ENCODE measurements around the gene INPP5F.

Gene INPP5F

DNA sequence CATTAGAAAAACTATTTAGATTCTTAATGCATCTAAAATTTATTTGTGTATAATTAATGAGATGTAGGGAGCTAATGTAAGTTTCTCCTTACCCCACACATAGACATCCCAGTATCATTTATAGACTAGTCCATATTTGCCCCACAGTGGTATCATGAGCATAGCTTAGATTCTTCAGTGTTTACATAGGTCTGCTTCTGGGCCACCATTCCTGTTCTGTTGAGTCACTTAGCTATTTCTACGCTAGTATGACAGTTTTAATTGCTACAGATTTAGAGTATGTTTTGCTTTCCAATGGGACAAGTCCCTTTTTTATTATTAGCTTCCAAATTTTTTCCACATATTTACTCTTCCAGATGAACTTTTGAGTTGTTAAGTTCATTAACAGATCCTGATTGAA, 77.4 kb downstream of the INPP5F start:
- no peak for TF ChIP-seq JUND (IDR thresholded peaks at IDR 0.05; ENCODE audit: low read depth)
- DNase-seq (ENCODE audit: low read depth in 1 of 2, low spot score in 1 of 2) = no peak
- in situ Hi-C loops (cut with HindIII; ENCODE audit: low pct_unique_long_range_greater_than_20kb, low sequenced_read_pairs) = no loop called here

DNA sequence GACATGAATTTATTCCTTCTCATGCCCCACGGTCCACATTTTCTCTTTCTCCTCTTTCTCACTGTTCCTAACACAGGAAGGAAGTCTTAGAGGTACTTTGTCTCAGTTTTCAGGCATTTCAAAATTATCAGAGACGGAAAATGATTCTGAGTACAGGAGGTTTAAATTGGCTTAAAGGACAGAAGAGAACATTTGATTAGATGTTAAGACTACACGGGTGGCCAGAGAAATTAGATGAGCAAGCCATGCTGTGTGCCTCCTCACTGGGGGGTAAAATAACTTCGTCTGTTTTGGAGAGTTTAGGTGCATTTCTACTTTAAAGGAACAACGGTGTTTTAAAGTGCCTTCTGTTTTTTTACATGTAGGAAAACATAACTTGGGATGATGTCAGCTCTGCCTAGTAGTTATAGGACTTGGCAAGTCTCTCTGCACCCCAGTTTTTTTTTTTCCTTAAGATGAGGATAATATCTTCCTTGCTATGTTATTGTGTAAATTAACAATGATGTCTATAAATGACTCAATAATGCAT, 79.9 kb downstream of the INPP5F start:
- in situ Hi-C loops (cut with HindIII; ENCODE audit: low pct_unique_long_range_greater_than_20kb, low sequenced_read_pairs) = no loop called here
- no peak for DNase-seq (ENCODE audit: low read depth in 1 of 2, low spot score in 1 of 2)
- TF ChIP-seq JUND (IDR thresholded peaks at IDR 0.05; ENCODE audit: low read depth) = no peak

DNA sequence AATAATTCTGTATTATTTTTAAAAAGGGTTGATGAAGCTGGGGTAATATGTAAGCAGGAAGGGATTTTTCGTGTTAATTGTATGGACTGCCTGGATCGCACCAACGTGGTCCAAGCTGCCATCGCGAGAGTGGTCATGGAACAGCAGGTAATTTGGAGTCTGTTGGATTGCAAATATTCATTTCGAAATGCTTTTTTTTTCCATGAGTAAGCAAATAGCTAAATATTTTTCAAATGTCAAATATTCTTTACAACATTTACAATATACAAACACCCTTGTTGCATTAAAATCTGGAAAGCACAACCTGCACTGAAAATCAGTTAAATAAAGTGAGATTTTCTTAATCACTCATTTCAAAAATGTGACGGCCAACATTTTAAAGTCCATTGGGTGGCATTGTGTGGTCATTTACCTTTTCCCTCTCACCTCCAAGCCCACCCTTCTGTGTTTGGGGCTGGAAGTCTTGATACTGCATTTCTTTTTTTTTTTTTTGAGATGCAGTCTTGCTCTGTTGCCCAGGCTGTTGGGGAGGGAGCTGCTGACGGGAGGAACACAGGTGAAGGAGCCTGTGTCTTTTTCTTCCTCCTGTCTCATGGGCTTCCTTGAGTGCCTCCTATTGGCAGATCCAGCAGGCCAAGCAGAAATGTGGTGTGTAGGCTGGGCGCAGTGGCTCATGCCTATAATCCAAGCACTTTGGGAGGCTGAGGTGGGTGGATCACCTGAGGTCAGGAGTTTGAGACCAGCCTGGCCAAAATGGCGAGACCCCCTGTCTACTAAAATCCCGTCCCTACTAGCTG, 80.7 kb downstream of the INPP5F start:
- no peak for TF ChIP-seq JUND (IDR thresholded peaks at IDR 0.05; ENCODE audit: low read depth)
- in situ Hi-C loops (cut with HindIII; ENCODE audit: low pct_unique_long_range_greater_than_20kb, low sequenced_read_pairs) = no loop called here
- DNase-seq (ENCODE audit: low read depth in 1 of 2, low spot score in 1 of 2) = no peak

DNA sequence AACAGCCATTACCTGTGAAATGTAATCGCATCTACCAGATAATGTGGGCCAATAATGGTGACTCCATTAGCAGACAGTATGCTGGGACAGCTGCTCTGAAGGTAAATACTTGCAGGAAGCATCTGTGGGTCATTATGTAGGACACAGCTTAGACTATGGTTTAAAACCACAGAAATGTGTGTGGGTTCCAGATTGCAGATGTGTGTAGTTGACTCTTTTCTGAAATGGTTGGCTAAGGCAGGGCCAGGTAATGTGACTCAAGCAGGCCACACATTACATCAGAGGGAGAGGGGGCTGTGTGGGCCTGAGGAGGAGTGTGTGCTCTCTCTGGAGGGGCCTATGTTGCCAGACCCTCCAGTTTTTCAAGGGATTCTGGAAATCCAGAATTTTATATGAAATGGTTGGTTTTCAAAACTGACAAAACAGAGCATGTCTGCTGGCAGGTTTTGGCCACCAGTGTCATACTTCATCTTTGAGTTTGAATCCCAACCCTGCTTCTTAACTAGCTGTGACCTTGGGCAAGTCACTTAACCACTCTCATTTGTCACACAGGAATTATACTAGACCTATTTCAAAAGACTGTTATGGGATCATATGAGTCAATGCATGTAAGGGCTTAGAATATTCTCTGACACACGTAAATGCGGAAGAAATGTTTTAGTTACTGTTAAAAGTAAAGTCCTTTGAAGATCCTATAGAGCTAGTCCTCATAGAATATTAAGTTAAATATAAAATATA, 82.3 kb downstream of the INPP5F start:
- TF ChIP-seq JUND (IDR thresholded peaks at IDR 0.05; ENCODE audit: low read depth) = no peak
- in situ Hi-C loops (cut with HindIII; ENCODE audit: low pct_unique_long_range_greater_than_20kb, low sequenced_read_pairs) = no loop called here
- no peak for DNase-seq (ENCODE audit: low read depth in 1 of 2, low spot score in 1 of 2)

DNA sequence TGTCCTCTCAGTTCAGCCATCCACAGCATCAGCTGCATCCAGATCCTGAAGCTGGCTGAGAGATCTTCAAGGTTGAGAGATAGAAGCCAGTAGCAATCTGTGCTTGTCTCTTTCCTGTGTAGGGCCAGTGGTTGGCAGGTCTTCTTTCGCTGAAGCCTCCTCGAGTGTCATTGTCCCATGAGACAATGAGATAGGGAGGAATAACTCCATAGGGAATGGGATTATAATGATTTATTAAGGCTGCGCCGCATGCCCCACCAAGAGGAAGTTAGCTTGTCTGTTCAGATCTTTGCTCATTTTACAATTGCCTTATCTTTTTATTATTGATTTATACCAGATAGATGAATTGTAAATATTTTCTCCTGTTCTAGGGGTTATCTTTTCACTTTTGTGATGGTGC, 85.3 kb downstream of the INPP5F start:
- in situ Hi-C loops (cut with HindIII; ENCODE audit: low pct_unique_long_range_greater_than_20kb, low sequenced_read_pairs) = no loop called here
- no peak for TF ChIP-seq JUND (IDR thresholded peaks at IDR 0.05; ENCODE audit: low read depth)
- DNase-seq (ENCODE audit: low read depth in 1 of 2, low spot score in 1 of 2) = no peak

DNA sequence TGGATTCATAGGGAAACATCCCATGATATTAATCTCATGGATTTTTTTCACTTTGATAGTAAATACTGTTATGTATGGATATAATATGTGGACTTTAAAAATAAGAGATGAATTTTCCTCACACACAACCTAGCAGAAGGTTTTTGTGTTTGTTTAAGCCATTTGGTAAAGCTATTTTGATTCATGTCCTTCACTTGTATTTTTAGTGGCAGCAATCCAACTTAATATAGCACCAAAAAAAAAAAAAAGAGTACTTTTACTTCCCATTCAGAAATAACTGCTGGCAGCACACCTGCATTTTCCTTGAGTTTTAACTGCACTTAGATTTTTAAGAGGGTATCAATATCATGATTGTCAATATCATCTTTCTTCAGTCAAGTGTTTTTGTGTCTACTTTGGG, 86.8 kb downstream of the INPP5F start:
- in situ Hi-C loops (cut with HindIII; ENCODE audit: low pct_unique_long_range_greater_than_20kb, low sequenced_read_pairs) = no loop called here
- no peak for DNase-seq (ENCODE audit: low read depth in 1 of 2, low spot score in 1 of 2)
- TF ChIP-seq JUND (IDR thresholded peaks at IDR 0.05; ENCODE audit: low read depth) = no peak

DNA sequence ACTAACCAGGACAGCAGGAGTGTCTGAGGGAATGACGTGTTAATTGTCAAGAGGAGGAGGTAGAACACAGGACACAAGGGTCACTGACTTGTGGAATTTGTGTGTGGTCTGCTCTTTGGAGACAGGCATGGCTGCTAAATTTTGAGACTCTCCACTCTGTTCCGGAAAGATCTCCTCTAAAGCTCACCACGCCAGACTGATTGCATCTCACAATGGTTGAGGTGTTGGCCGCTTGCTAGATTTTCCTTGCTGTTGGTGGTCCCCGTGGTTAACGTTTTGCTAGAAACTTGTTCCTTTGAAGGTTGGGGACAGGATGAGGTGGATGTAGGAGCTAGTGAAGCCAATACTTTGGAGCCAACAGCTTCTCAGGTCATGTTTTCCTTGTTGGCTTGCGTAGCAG, 89.8 kb downstream of the INPP5F start:
- no peak for TF ChIP-seq JUND (IDR thresholded peaks at IDR 0.05; ENCODE audit: low read depth)
- in situ Hi-C loops (cut with HindIII; ENCODE audit: low pct_unique_long_range_greater_than_20kb, low sequenced_read_pairs) = no loop called here
- no peak for DNase-seq (ENCODE audit: low read depth in 1 of 2, low spot score in 1 of 2)

DNA sequence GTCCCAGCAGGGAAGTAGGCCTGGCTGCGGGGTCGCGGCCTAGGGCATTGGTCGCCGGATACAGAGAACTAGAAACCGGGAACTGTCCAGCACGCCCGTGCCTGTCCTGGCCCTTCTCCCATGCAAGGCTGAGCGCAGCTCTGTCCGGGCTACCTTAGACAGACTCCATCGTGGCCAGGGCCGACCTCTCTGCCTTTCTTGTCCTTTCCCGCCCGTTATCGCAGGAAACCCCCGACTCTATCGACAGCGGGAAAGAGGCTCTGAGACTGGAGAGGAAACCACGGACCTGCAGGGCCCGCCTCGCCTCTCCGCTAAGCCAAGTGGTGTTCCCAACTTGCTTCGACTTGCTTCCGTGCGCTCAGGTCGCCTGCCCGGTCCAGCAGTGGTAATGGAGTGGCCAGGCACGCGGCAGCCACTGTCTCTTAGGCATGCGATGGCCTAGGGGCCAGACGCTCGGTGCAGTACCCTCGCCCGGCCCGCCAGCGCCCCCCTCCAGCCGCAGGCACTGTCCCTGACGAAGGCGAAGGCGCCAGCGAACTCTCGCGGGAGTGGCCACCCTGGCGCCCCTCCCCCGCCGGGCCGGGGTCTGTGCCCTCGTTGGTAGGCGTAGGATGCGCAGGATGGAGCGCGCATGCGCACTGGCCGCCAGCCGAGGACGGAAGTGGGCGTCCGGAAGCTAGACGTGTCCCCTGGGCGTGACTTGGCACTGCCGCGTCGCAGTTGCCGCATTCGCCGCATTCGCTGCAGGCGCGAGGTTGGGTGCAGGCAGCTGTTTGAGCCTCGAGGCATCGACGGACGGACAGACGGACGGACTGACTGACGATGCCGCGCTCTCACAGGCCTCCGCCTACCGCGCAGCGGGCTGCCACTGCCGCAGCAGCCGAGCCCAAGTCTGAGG, 92.4 kb downstream of the INPP5F start:
- in situ Hi-C loops (cut with HindIII; ENCODE audit: low pct_unique_long_range_greater_than_20kb, low sequenced_read_pairs) = no loop called here
- DNase-seq (ENCODE audit: low read depth in 1 of 2, low spot score in 1 of 2) = no peak
- TF ChIP-seq JUND (IDR thresholded peaks at IDR 0.05; ENCODE audit: low read depth) = no peak

DNA sequence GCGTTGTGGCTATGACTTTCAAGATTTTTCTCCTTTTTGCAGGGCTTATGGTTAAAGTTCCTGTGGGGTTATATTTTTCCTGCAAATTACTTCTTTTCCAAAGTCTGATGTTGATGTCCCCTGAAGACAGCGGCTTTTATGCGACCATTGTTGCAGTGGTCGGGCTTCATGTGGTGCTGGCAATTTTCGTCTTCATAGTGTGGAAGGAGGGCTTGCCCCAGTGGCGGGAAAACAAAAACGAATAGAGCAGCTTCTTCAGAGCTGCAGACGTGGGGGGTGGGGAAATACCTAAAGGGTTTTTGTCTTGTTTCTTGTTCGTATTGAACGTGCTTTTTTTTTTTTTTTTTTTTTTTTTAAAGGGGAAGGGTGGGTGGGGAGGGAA, 93.0 kb downstream of the INPP5F start:
- no peak for DNase-seq (ENCODE audit: low read depth in 1 of 2, low spot score in 1 of 2)
- TF ChIP-seq JUND (IDR thresholded peaks at IDR 0.05; ENCODE audit: low read depth) = no peak
- in situ Hi-C loops (cut with HindIII; ENCODE audit: low pct_unique_long_range_greater_than_20kb, low sequenced_read_pairs) = no loop called here

DNA sequence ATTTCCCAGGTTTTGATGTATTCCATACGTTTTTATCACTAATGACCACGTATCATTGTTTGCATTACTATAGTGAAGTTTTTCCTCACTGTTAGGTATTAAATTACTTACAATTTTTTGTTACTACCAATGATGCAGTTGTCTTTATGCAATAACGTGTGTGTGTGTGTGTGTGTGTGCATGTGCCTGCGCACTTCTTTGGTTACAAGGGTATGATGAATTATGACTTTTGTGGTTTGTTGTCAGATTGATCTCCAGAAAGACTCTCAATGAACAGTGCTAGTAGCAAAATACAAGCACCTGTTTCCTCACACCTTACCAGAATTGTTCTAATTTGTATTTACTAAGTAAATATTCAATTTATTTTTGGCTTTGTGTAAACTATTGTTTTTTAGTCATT, 95.3 kb downstream of the INPP5F start:
- DNase-seq (ENCODE audit: low read depth in 1 of 2, low spot score in 1 of 2) = peak in 1 of 2 experiments; percentile 4
- in situ Hi-C loops (cut with HindIII; ENCODE audit: low pct_unique_long_range_greater_than_20kb, low sequenced_read_pairs) = no loop called here
- TF ChIP-seq JUND (IDR thresholded peaks at IDR 0.05; ENCODE audit: low read depth) = no peak

DNA sequence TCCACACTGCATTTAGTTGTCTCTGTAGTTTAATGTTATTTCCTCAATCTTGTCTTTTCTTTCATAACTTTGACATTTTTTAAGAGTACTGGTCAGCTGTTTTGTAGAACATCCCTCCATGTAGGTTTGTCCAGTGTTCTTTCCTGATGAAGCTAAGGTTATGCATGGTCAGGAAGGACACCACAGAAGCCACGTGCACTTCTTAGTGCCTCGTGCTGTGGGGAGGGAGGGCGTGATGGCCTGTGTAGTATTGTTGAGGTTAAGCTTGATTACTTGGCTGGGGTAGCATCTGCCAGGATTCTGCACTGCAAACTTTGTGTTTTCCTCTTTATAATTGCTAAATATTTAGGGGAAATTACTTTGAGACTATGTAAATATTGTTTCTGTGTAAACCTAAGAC, 98.4 kb downstream of the INPP5F start:
- in situ Hi-C loops (cut with HindIII; ENCODE audit: low pct_unique_long_range_greater_than_20kb, low sequenced_read_pairs) = no loop called here
- no peak for TF ChIP-seq JUND (IDR thresholded peaks at IDR 0.05; ENCODE audit: low read depth)

DNA sequence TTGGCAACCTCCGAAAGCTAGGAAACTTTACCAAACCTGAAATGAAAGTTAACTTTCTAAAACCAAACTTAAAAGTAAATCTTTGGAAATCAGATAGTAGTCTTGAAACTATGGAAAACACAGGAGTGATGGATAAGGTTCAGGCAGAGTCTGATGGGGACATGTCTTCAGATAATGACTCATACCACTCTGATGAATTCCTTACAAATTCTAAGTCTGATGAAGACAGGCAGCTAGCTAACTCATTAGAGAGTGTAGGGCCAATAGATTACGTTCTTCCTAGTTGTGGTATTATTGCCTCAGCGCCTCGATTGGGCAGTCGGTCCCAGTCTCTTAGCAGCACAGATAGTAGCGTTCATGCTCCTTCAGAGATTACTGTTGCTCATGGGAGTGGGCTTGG, 100.9 kb downstream of the INPP5F start:
- no peak for DNase-seq (ENCODE audit: low read depth in 1 of 2, low spot score in 1 of 2)
- in situ Hi-C loops (cut with HindIII; ENCODE audit: low pct_unique_long_range_greater_than_20kb, low sequenced_read_pairs) = no loop called here
- TF ChIP-seq JUND (IDR thresholded peaks at IDR 0.05; ENCODE audit: low read depth) = no peak

More for the DNA sequence above, 98.4 kb downstream of the INPP5F start:
- DNase-seq (ENCODE audit: low read depth in 1 of 2, low spot score in 1 of 2) = no peak

Data from T47D (cell line).